Ovary (tissue), 9 donors: ENCODE measurements around the gene PRKCQ. TPM values are rescaled to one million over a fixed set of nuclear protein-coding genes. Genes with fewer than 3 reads are reported as not detected.

ENCODE experiments used
- DNase-seq, 5 donors: peaks; one replicate each; pipeline ENCODE4 v3.0.0-alpha.2; 2019 to 2020
- H3K27ac ChIP-seq, 2 donors: fragments of 200-600 bp; one replicate each; pipeline versions ENCODE4 v1.5.1 to v1.8.0; 2019 to 2022
- H3K27me3 ChIP-seq: fragments of 200-600 bp; one replicate; pipeline ENCODE4 v1.8.0; 2022
- H3K36me3 ChIP-seq: fragments of 200-600 bp; sonication (generic); one replicate; pipeline ENCODE4 v1.5.1; 2019
- H3K4me1 ChIP-seq: one replicate; pipeline ENCODE4 v1.8.1; 2013; ENCODE audit warnings: mild to moderate bottlenecking, moderate library complexity; ENCODE audit not compliant: insufficient read depth
- H3K4me3 ChIP-seq: fragments of 200-600 bp; sonication (generic); one replicate; pipeline ENCODE4 v1.5.1; 2017
- H3K9me3 ChIP-seq, 2 donors: fragments of 200-600 bp in 1 of 2; sonication (generic) in 1 of 2; one replicate each; pipeline versions ENCODE4 v1.5.1 to v1.8.1; 2013 to 2019; ENCODE audit warnings: mild to moderate bottlenecking in 1 of 2, moderate library complexity in 1 of 2
- EP300 ChIP-seq: sonication (generic); formaldehyde crosslinking; IDR thresholded peaks from one replicate; pipeline ENCODE4 v1.6.1; 2017; ENCODE audit warnings: antibody characterized with exemption
- POLR2A ChIP-seq: fragments of 450-650 bp; IDR thresholded peaks from one replicate; pipeline ENCODE4 v1.6.1; 2017; ENCODE audit warnings: antibody characterized with exemption, mild to moderate bottlenecking, moderate library complexity
- WGBS, 3 donors: extraction: QIAGEN DNeasy Blood & Tissue Kit in 1 of 3; methylation state at CpG; one replicate each; pipeline versions ENCODE4 v1.1.5 to v1.1.7; 2013 to 2017; 5-methylcytosine and 5-hydroxymethylcytosine counted together
- intact Hi-C, 4 donors: fragments of 100-400 bp; cut with DNase I; formaldehyde crosslinking; loops; one replicate each; pipeline versions ENCODE4 v1.11.0 to v1.15.1; 2022 to 2023
- polyA plus RNA-seq, 2 donors: library from polyadenylated mRNA; stranded (reverse); fragments of 200-250 nt in 1 of 2; fragments of 350-450 nt in 1 of 2; fragmentation: Illumina TruSeq in 1 of 2; extraction: RNeasy Lipid Tissue Mini Kit (QIAGEN cat#74804) in 1 of 2; gene quantifications; one replicate each; pipeline ENCODE4 v1.2.3, GENCODE V29; 2013 to 2014
- total RNA-seq, 7 donors: library from RNA; depleted of rRNA in 2 of 7; stranded (reverse); fragments of >200 nt in 2 of 7; fragmentation: NEBNext Ultra II Directional in 3 of 7; extraction: Animal tissue kit (Norgen Biotek cat#: 25700) in 3 of 7; gene quantifications; one replicate each; pipeline versions ENCODE4 v1.1.0 to v1.2.4, GENCODE V29; 2016 to 2023
- TF ChIP-seq, protein P1 (sequence below), 3 donors: fragments of 450-650 bp in 2 of 3; fragments of 200-600 bp in 1 of 3; IDR thresholded peaks; one replicate each; pipeline versions ENCODE4 v1.5.1 to v1.8.0; 2016 to 2022; ENCODE audit warnings: antibody characterized with exemption in 3 of 3, mild to moderate bottlenecking in 1 of 3
- donor health status: DM: no; HTN: no; CAD: no; lungs with moderate emphysema.
- donor health status: DM: no; HTN: no; CAD: no.
- donor health status: Bipolar disorder and iron deficiency.
- donor health status: DM: yes; HTN: yes; CAD: no.
- donor health status: DM: no; HTN: no; CAD: no.
- donor health status: DM: yes; HTN: yes; CAD: no.

PRKCQ gene
- total and polyA plus RNA-seq, 9 donors, result 0.71 to 3.6 (median 1.1) TPM

- WGBS, 3 donors, result 19 to 30% (median 22%) methylated on average over 4 of the region's 4 CpGs
- Histone ChIP-seq H3K4me3 (no peak overlapping the region), H3K4me1 (no peaks in the 10 kb centered on the region), H3K36me3 (no peaks in the 10 kb centered on the region), H3K27ac (no peak overlapping the region), H3K27me3 (no peaks in the 10 kb centered on the region), H3K9me3 (no peaks in the 10 kb centered on the region)
- no peak for DNase-seq
- intact Hi-C loops, result no loop called here
- TF ChIP-seq POLR2A, result no peak
- no peak for TF ChIP-seq EP300
- TF ChIP-seq, protein P1, sequence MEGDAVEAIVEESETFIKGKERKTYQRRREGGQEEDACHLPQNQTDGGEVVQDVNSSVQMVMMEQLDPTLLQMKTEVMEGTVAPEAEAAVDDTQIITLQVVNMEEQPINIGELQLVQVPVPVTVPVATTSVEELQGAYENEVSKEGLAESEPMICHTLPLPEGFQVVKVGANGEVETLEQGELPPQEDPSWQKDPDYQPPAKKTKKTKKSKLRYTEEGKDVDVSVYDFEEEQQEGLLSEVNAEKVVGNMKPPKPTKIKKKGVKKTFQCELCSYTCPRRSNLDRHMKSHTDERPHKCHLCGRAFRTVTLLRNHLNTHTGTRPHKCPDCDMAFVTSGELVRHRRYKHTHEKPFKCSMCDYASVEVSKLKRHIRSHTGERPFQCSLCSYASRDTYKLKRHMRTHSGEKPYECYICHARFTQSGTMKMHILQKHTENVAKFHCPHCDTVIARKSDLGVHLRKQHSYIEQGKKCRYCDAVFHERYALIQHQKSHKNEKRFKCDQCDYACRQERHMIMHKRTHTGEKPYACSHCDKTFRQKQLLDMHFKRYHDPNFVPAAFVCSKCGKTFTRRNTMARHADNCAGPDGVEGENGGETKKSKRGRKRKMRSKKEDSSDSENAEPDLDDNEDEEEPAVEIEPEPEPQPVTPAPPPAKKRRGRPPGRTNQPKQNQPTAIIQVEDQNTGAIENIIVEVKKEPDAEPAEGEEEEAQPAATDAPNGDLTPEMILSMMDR (IDR thresholded peaks at IDR 0.05), result no peak
These were observed 148.2 kb downstream of the PRKCQ start for GRCh38 chr10:6431861-6432260.

DNA sequence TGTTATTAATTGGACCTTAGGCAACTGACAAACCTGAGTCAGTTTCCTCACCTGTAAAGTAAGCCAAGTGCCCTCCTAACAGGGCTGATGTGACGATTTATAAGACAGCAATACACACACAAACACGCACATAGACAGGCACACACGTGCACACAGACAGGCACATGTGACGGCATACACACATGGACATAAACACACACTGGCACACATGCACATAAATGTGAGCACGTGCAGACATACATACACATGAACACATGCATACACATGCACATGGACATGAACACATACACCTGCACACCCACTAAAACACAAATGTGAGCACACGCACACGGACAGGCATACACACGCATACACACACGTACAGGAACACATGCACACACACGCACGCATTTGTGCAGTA is 148.9 kb downstream of the PRKCQ start:
- intact Hi-C loops, result no loop called here
- TF ChIP-seq, protein P1 (IDR thresholded peaks at IDR 0.05), result no peak
- TF ChIP-seq EP300 (no peak), POLR2A (no peak)
- Histone ChIP-seq H3K4me1 (no peaks in the 10 kb centered on the region), H3K27me3 (no peaks in the 10 kb centered on the region), H3K9me3 (no peaks in the 10 kb centered on the region), H3K4me3 (no peak overlapping the region), H3K36me3 (no peaks in the 10 kb centered on the region), H3K27ac (no peak overlapping the region)
- DNase-seq, result no peak
- WGBS, 3 donors, result 91 to 93% (median 91%) methylated on average over 11 of the region's 11 CpGs

DNA sequence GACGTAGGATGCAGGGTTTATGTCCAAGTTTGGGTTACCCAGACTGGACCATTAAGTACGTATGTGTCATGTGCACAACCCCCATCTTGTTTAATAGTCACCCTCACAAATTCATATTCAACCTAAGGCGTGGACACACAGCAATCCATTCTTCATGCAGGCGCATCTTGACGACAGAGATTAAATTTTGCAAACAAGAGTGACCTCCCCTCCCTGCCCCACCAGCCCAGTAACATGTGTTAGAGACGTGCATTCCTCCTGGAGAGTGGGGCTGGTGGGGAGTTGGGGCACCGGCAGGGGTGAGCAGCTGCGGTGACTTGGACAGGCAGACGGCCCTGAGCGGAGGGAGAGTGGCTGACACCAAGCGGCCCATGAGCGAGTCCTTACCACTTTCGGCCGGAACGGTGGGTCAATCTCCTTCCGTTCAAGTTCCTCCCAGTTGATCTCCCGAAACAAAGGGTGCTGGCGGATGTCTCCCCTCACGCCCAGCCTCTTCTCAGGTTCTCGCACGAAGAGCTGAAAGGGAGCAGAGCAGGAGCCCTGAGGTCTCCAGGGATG is 149.6 kb downstream of the PRKCQ start:
- Histone ChIP-seq H3K9me3 (no peaks in the 10 kb centered on the region), H3K27me3 (no peaks in the 10 kb centered on the region), H3K4me1 (no peaks in the 10 kb centered on the region), H3K4me3 (no peak overlapping the region), H3K27ac (no peak overlapping the region), H3K36me3 (no peaks in the 10 kb centered on the region)
- intact Hi-C loops, result no loop called here
- TF ChIP-seq EP300, result no peak
- TF ChIP-seq, protein P1 (IDR thresholded peaks at IDR 0.05), result no peak
- TF ChIP-seq POLR2A, result no peak
- 91 to 94% (median 92%) methylated on average over 21 of the region's 21 CpGs for WGBS, 3 donors
- no peak for DNase-seq

DNA sequence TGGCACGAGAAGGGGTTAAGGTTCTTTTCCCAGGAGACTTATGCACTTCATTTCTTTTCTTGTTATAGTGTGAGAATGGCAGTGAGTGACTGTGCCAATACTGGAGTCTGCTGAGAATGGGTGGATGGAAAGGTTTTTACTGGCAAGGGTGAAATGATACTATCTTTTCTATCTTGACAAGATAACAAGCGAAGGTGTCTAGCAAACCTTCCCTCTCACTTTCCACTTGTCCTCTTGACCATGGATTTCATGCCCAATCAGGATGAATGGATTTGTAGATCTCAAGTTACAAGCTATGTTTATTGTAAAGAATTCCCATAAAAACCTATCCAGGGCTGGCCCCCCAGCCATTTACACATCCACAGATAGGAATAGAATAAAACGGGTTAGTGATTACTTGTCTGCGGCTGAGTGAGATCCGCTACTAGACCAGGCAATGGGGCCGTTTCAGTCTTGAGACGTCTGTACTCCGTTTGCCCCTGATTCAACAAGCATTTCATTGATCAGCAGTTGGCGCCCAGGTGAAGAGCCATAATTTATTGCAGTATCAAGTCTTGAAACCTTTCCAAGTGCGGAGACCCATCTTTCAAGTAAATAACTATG is 152.6 kb downstream of the PRKCQ start:
- Histone ChIP-seq H3K36me3 (no peaks in the 10 kb centered on the region), H3K27me3 (no peaks in the 10 kb centered on the region), H3K9me3 (no peaks in the 10 kb centered on the region), H3K4me3 (no peak overlapping the region), H3K4me1 (no peaks in the 10 kb centered on the region), H3K27ac (no peak overlapping the region)
- TF ChIP-seq, protein P1 (IDR thresholded peaks at IDR 0.05), result no peak
- TF ChIP-seq EP300 (no peak), POLR2A (no peak)
- intact Hi-C loops, result loop anchor here in 1 of 4 donors (10.0 kb wide), 1 partner anchor 237 kb away; no protein-coding TSS in a partner anchor
- no peak for DNase-seq
- WGBS, 3 donors, result 91 to 93% (median 92%) methylated on average over 10 of the region's 10 CpGs
